Stimulated activated CD8-positive, alpha-beta memory T cell treated with anti-CD3 and anti-CD28 coated beads, Interleukin-15, amount 100 ng/mL, for 48 hours (primary cell): ENCODE results near the gene RNF182.
"Not testable (repeated sequence)": the region's sequence is repeated elsewhere in the genome, so short reads cannot be mapped to it uniquely, and the experiment has no call there.

Experiments used
- DNase-seq, 2 donors: peaks; one replicate each; pipeline ENCODE4 v3.0.0-alpha.2; 2020; ENCODE audit warnings: low read depth in 2 of 2

RNF182 gene

GRCh38 chr6:13924949-13925881, at the start of gene RNF182:
RNF182 (plus strand) TSS chr6:13924952; CDS start chr6:13977120, 52,168 bp downstream.
- peak in 1 of 2 donors; percentile 19 for DNase-seq

DNA sequence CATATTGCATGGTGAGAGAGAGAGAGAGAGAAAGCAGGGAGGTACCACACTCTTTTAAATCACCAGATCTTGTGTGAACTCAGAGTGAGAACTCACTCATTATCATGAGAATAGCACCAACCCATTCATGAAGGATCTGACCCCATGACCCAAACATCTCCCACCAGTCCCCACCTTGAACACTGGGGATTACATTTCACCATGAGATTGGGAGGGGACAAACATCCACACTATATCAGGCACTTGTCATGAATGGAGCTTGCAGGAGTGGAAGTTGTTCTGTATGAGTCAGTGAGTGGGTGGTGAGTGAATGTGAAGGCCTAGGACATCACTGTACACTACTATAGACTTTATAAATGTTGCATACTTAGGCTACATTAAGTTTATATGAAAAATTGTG, 47.7 kb upstream of the RNF182 start:
- DNase-seq: no peak

GRCh38 chr6:13880061-13880663, 44.6 kb upstream of the RNF182 start:
- DNase-seq: not testable (repeated sequence)

GRCh38 chr6:13881621-13882165, 43.1 kb upstream of the RNF182 start:
- DNase-seq: no peak

- DNase-seq: no peak
Measured at GRCh38 chr6:13883966-13884365, 40.8 kb upstream of the RNF182 start.

GRCh38 chr6:13884397-13884796, 40.4 kb upstream of the RNF182 start:
- DNase-seq: no peak

GRCh38 chr6:13885601-13886000, 39.2 kb upstream of the RNF182 start:
- DNase-seq: no peak

DNA sequence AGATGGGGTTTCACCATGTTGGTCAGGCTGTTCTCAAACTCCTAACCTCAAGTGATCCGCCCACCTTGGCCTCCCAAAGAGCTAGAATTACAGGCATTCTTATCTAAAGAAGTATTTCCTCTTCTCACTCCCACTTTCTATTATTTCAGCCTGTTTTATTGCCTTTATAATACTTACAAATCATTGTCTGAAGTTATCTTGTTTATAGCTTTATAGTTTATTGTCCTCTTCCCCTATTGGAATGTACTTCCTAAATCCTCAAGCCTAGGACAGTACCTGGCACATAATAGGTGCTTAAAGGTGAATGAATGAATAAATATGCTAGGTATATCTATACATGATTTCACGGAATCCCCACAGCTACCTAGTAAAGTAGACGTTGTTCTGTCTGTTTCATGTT, 37.8 kb upstream of the RNF182 start:
- no peak for DNase-seq

DNA sequence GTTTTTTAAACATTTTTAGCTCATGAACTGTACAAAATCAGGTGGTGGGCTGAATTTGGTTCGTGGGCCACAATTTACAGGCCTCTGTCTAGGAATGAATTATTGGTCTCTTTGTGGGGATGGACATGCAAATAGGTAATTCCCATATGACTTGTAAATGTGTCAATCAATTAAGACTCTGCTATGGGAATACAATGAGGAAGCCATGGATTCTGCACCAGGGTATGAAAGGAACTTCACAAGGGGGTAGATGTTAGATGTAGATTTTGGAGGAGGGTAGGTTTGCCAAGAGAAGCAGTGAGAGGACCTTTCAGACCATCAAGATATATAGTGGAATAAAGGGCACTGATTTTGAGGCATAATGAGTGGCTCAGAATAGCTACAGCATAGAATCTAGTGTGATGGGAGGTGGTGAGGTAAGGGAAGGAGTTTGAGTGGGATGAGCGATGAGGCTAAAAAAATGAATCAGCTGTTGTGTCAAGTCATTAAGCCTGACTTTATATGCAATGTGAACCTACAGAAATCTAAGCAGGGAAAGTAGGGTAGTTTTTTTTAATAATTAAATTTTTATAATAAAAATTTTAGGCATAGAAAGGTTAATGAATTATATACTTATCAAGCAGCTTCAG, 32.6 kb upstream of the RNF182 start:
- no peak for DNase-seq

- DNase-seq: no peak
Measured at GRCh38 chr6:13902922-13903321, 21.8 kb upstream of the RNF182 start.

- DNase-seq: no peak
Measured at GRCh38 chr6:13903364-13903763, 21.4 kb upstream of the RNF182 start.

- DNase-seq: no peak
Measured at GRCh38 chr6:13907001-13907350, 17.8 kb upstream of the RNF182 start.

- no peak for DNase-seq
Measured at GRCh38 chr6:13907614-13908215, 17.0 kb upstream of the RNF182 start.

GRCh38 chr6:13908955-13909381, 15.8 kb upstream of the RNF182 start:
- peak in 1 of 2 donors; percentile 11 for DNase-seq

DNA sequence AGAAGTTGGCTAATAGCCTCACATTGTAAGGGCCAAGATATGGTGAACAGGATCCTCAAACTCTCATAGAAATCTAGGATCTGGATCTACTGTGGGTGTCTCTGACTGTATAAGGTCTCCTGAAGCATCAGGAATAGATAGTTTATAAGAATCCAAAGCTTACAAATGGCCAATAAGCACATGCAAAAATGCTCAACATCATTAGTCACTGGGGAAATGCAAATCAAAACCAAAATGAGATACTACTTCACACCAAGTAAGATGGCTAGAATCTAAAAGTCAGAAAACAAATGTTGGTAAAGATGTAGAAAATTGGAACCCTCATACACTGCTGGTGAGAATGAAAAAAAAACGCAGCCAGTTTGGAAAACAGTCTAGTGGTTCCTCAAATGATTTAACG, 14.3 kb upstream of the RNF182 start:
- DNase-seq: no peak

GRCh38 chr6:13911337-13911736, 13.4 kb upstream of the RNF182 start:
- DNase-seq: no peak

DNA sequence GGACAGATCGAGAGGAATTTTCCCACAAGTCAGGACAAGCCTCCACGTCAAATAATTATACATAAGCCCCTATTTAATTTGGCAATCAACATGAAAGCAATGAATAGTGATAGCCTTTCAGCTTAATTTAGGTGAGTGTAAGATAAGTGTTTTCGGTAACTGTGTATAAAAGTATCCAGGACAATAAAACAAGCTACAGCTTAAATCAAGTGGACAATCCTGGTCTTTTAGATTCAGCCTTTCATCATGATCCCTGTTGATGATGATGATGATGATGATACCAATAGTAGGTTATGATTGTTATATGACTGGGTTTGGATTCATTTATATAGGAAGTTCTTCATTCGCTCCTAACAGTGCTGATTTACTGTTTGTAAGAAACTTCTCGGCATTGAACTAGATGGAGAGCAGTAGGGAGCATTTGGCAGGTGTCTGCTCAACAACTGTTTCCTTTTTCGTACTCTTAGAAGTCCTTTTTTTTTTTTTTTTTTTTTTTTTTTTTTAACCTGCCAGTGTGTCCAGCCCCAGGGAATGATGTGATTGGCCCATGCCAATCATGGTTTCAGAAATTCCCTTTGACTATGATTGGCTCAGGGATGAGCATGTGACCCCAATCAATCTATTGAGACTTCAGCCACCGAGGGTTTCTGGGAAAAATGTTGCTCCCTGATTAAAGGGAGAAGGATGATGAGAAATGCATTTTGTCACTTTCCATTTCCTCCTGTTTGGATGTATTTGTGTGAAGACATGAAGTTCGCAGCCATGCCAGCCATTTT, 11.3 kb upstream of the RNF182 start:
- DNase-seq: no peak

DNA sequence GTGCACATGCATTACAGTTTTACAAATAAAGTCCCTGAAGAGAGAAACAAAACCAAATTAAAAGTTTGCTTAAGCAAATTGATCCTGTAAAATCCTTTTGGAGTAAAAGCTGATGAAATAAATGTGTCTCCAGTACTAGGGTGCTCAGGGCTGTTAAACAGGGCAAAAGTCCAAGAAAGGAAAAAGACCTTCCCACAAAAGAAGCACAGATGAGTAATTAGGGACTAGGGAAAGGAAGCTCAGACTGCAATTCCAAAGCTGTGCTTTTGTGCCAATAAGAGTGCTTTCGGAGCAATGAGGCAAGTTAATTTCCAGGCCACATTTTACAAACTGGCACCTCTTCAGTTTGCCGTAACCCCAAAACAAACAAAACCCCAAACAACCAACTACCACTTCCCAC, 10.4 kb upstream of the RNF182 start:
- DNase-seq: no peak

- no peak for DNase-seq
Measured at GRCh38 chr6:13915561-13916229, 9.1 kb upstream of the RNF182 start.

- DNase-seq: no peak
Measured at GRCh38 chr6:13916230-13916944, 8.4 kb upstream of the RNF182 start.
